BJ (cell line): ENCODE measurements around the gene CD59. TPM values are rescaled to one million over a fixed set of nuclear protein-coding genes. Genes with fewer than 3 reads are reported as not detected.

ENCODE experiments used
- CTCF ChIA-PET: fragments of 350-600 bp; formaldehyde crosslinking; extraction: SDS; loops from one replicate; lab custom pipeline; 2021; ENCODE audit warnings: antibody characterized with exemption, inconsistent platforms; lab: Yijun Ruan, JAX
- POLR2A ChIA-PET: fragments of 300-600 bp; sonication (Branson Sonifier 250); formaldehyde crosslinking; extraction: SDS; loops from one replicate; lab custom pipeline; 2021; ENCODE audit warnings: antibody characterized with exemption; lab: Charles Lee
- DNase-seq: peaks from one replicate; pipeline ENCODE4 v3.0.0-alpha.2; 2011; ENCODE audit warnings: low read depth
- H3K27me3 ChIP-seq: 2 replicates; pipeline ENCODE4 v1.6.0; 2011; ENCODE audit warnings: low read length; ENCODE audit not compliant: control insufficient read depth, insufficient read depth
- H3K36me3 ChIP-seq: 2 replicates; pipeline ENCODE4 v1.5.1; 2011; ENCODE audit warnings: low read length; ENCODE audit not compliant: control insufficient read depth, insufficient read depth
- H3K4me3 ChIP-seq: 2 replicates; pipeline ENCODE4 v1.5.1; 2011; ENCODE audit warnings: low read depth, mild to moderate bottlenecking, control low read depth, low read length
- polyA plus RNA-seq: library from polyadenylated mRNA; depleted of rRNA; stranded (reverse); fragments of >200 nt; gene quantifications from 2 replicates; pipeline ENCODE4 v1.2.3, GENCODE V29; 2011
- TF ChIP-seq, protein P1 (sequence below): IDR thresholded peaks from 2 replicates; pipeline ENCODE4 v1.5.1; 2011; ENCODE audit warnings: low read depth, mild to moderate bottlenecking, control low read depth, inconsistent platforms, low read length, moderate library complexity; ENCODE audit not compliant: insufficient read depth

The CD59 gene
- polyA plus RNA-seq, 1 experiment, result 1,025 TPM

DNA sequence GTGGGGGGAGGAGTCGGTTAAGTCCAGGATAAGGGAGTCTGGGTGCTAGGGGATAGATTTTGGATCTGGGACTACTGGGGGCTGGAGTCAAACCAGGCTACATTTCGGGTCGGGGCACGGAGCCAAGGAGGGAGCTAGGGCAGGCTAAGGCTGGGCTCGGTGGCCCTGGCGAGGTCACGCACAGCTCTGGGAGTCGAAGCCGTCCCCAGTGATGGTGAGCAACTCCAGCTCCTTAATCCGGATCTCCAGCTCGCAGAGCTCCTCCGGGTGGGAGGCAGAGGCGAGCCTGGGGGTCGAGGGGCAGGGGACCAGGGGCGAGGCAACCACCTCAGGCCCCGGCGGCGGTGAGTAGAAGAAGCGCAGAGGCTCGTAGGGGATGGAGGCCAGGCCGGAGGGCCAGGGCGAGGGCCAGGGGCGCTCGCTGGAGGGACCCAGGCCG, 36.1 kb downstream of the CD59 start:
- H3K4me3 ChIP-seq, result peak overlapping the region; percentile 51
- POLR2A ChIA-PET, result interaction anchor here (0.7 kb wide), 1 partner anchor 235 kb away, joined by 3 read pairs; no protein-coding TSS in a partner anchor
- DNase-seq, result no peak
- H3K27me3 ChIP-seq, result no peaks in the 10 kb centered on the region
- TF ChIP-seq, protein P1, sequence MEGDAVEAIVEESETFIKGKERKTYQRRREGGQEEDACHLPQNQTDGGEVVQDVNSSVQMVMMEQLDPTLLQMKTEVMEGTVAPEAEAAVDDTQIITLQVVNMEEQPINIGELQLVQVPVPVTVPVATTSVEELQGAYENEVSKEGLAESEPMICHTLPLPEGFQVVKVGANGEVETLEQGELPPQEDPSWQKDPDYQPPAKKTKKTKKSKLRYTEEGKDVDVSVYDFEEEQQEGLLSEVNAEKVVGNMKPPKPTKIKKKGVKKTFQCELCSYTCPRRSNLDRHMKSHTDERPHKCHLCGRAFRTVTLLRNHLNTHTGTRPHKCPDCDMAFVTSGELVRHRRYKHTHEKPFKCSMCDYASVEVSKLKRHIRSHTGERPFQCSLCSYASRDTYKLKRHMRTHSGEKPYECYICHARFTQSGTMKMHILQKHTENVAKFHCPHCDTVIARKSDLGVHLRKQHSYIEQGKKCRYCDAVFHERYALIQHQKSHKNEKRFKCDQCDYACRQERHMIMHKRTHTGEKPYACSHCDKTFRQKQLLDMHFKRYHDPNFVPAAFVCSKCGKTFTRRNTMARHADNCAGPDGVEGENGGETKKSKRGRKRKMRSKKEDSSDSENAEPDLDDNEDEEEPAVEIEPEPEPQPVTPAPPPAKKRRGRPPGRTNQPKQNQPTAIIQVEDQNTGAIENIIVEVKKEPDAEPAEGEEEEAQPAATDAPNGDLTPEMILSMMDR, result no peak
- CTCF ChIA-PET, result interaction anchor here (0.5 to 1.6 kb wide), 4 partner anchors 12 to 108 kb away, joined by 3 to 5 read pairs (median 3); no protein-coding TSS in a partner anchor
- no peaks in the 10 kb centered on the region for H3K36me3 ChIP-seq

DNA sequence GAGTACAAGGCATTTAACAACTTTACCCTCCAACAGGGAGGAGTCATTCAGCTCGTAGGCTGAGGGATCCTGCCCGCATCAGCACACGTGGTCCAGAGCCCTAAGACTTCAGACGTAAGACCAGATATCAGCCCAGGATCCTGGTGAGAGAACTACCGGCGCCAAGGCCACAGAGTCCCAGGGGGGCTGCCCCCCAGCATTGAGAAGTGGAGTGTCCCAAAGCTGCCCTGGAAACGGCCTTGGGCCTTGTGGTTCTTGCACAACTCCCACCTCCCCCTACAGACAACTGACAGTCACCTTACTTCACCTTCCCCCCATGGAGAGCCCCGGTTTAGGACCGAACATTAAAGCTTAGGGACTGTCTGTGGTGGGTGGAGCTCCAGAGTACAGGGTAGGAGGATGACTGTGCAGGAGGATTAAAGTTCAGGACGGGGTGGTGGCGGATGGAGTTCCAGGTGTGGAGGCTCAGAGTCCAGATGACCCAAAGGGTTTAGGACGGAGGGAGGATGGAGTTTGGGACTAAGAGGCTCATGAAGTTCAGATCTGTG, 36.6 kb downstream of the CD59 start:
- Histone ChIP-seq H3K36me3 (no peaks in the 10 kb centered on the region), H3K27me3 (no peaks in the 10 kb centered on the region), H3K4me3 (no peak overlapping the region)
- CTCF ChIA-PET, result interaction anchor here (0.8 to 1.6 kb wide), 4 partner anchors 11 to 129 kb away, joined by 3 to 5 read pairs (median 4); no protein-coding TSS in a partner anchor
- POLR2A ChIA-PET, result no interaction called here
- DNase-seq, result no peak
- TF ChIP-seq, protein P1, result no peak

DNA sequence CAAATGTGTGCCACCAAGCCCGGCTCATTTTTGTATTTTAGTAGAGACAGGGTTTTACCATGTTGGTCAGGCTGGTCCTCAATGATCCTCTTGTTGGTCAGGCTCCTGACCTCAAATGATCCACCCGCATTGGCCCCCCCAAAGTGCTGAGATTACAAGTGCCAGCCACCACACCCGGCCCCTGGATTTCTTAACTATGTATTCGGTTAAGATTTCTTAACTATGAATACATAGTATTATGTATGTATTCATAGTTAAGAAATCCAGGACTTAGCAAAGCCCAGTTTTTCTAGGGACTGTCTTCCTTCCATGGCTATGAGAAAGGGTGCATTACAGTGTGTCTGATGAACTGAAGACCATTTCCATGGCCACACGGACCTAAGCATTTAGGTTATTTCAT, 37.3 kb downstream of the CD59 start:
- no peaks in the 10 kb centered on the region for H3K36me3 ChIP-seq
- ChIA-PET POLR2A (no interaction called here), CTCF (interaction anchor here (0.8 to 1.6 kb wide), 2 partner anchors 10 to 130 kb away, joined by 4 to 5 read pairs; no protein-coding TSS in a partner anchor)
- no peak for DNase-seq
- no peaks in the 10 kb centered on the region for H3K27me3 ChIP-seq
- H3K4me3 ChIP-seq, result no peak overlapping the region
- TF ChIP-seq, protein P1, result no peak

DNA sequence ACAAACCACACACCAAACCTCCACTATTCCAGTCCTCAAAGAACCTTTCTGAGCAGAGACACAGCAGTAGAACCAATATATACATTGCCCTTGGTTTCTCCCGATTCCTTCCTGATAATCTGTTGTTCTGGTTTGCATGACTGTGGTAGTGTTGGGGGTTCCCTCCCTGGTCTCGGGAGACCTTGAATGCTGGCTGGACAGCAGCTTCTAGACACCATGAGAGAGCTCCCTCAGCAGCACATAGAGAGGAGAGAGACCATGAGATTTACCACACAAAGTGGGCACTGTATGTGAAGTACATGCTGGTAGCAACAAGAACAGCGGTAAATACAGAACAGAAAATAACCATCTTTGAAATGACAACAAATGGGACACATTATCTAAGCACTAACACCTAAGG, 38.2 kb downstream of the CD59 start:
- ChIA-PET POLR2A (no interaction called here), CTCF (no interaction called here)
- Histone ChIP-seq H3K36me3 (no peaks in the 10 kb centered on the region), H3K4me3 (no peak overlapping the region), H3K27me3 (no peaks in the 10 kb centered on the region)
- TF ChIP-seq, protein P1, result no peak
- DNase-seq, result no peak

DNA sequence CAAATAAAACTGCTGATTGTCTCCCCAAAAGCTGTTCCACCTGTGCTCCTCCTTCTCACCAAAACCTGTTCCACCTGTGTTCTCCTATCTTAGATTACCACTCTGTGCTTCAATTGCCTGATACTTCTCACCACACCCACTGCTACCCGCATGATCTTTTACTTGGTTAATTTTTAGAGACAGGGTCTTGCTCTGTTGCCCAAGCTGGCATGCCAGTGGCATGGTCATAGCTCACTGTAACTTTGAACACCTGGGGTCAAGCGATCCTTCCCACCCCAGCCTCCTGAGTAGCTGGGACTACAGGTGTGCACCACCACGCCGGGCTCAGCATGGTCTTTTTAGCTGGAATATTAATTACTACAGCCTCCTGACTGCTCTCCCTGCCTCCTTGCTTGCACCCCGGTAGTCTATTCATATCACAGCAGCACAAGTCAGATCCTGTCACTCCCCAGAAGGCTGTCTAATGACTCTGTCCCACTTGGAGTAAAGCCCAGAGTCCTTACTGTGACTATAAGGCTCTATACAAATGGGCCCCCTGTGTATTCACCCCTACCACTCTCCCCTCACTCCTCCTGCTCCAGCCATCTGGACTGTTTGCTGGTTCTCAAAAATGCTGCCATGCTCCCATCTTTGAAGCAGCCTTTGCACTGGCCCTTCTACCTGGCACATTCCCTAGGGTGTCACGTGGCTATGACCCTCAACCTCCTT, 39.1 kb downstream of the CD59 start:
- no peak for DNase-seq
- POLR2A ChIA-PET, result no interaction called here
- Histone ChIP-seq H3K36me3 (no peaks in the 10 kb centered on the region), H3K4me3 (no peak overlapping the region), H3K27me3 (no peaks in the 10 kb centered on the region)
- CTCF ChIA-PET, result interaction anchor here (1.0 kb wide), 1 partner anchor 45 kb away, joined by 3 read pairs; no protein-coding TSS in a partner anchor
- TF ChIP-seq, protein P1, result no peak
